Suprapubic skin (tissue), 4 donors: ENCODE measurements around the gene EXPH5. TPM values are rescaled to one million over a fixed set of nuclear protein-coding genes. Genes with fewer than 3 reads are reported as not detected.
A peak's percentile ranks its signal among the peaks of the same experiment; 100 is the strongest.

Source experiments
- DNase-seq, 2 donors: peaks; one replicate each; pipeline ENCODE4 v3.0.0-alpha.2; 2019; ENCODE audit warnings: low spot score in 2 of 2
- H3K27ac ChIP-seq: fragments of 200-600 bp; sonication (generic); one replicate; pipeline ENCODE4 v1.5.1; 2019
- H3K27me3 ChIP-seq: fragments of 200-600 bp; sonication (generic); one replicate; pipeline ENCODE4 v1.5.1; 2019
- H3K36me3 ChIP-seq: fragments of 200-600 bp; sonication (generic); one replicate; pipeline ENCODE4 v1.5.1; 2019
- H3K4me1 ChIP-seq: fragments of 200-600 bp; sonication (generic); one replicate; pipeline ENCODE4 v1.5.1; 2019
- H3K4me3 ChIP-seq: fragments of 200-600 bp; sonication (generic); one replicate; pipeline ENCODE4 v1.5.1; 2019; ENCODE audit warnings: mild to moderate bottlenecking
- H3K9me3 ChIP-seq: fragments of 200-600 bp; sonication (generic); one replicate; pipeline ENCODE4 v1.5.1; 2019
- EP300 ChIP-seq: sonication (generic); formaldehyde crosslinking; IDR thresholded peaks from one replicate; pipeline ENCODE4 v1.6.1; 2017; ENCODE audit warnings: antibody characterized with exemption
- POLR2A ChIP-seq, 2 donors: fragments of 450-650 bp; IDR thresholded peaks; one replicate each; pipeline ENCODE4 v1.6.1; 2017; ENCODE audit warnings: antibody characterized with exemption in 2 of 2, mild to moderate bottlenecking in 2 of 2, moderate library complexity in 2 of 2
- POLR2AphosphoS5 ChIP-seq, 3 donors: sonication (generic); formaldehyde crosslinking; IDR thresholded peaks; one replicate each; pipeline ENCODE4 v1.6.1; 2017; ENCODE audit warnings: antibody characterized with exemption in 3 of 3
- WGBS: methylation state at CpG from one replicate; pipeline ENCODE4 v1.1.5; 2018; 5-methylcytosine and 5-hydroxymethylcytosine counted together
- total RNA-seq, 4 donors: library from RNA; depleted of rRNA; stranded (reverse); fragments of >200 nt; gene quantifications; one replicate each; pipeline ENCODE4 v1.1.0, GENCODE V29; 2016
- TF ChIP-seq, protein P1 (sequence below), 2 donors: fragments of 200-600 bp in 1 of 2; fragments of 450-650 bp in 1 of 2; sonication (generic) in 1 of 2; IDR thresholded peaks; one replicate each; pipeline ENCODE4 v1.5.1; 2016 to 2019; ENCODE audit warnings: antibody characterized with exemption in 2 of 2, mild to moderate bottlenecking in 1 of 2, moderate library complexity in 1 of 2

EXPH5 gene
- total RNA-seq, 4 donors from 2014 or later: 120 to 232 (median 149) TPM

DNA sequence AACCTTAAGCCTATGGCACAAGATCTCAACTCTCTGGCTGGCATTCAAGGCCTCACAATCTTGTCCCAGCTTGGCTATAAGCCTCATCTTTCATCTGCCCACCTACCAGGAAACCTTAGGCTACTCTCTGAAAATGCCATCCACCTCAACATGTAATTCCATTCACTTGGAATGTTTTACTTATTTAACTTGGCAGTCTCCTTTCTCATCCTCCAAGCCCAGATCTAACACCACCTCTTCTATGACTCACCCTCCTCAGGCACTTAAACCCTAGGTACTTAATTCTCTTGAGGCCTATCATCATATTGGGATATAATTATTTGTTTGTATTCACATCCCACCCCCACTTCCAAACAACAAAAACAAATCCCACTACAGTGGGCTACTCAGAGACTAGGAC lies 110.4 kb downstream of the EXPH5 start:
- Histone ChIP-seq H3K27ac (no peak overlapping the region), H3K9me3 (no peaks in the 10 kb centered on the region), H3K4me3 (no peak overlapping the region), H3K4me1 (no peaks in the 10 kb centered on the region), H3K27me3 (no peaks in the 10 kb centered on the region), H3K36me3 (peaks cover 61% of the 10 kb centered on the region)
- TF ChIP-seq, protein P1, sequence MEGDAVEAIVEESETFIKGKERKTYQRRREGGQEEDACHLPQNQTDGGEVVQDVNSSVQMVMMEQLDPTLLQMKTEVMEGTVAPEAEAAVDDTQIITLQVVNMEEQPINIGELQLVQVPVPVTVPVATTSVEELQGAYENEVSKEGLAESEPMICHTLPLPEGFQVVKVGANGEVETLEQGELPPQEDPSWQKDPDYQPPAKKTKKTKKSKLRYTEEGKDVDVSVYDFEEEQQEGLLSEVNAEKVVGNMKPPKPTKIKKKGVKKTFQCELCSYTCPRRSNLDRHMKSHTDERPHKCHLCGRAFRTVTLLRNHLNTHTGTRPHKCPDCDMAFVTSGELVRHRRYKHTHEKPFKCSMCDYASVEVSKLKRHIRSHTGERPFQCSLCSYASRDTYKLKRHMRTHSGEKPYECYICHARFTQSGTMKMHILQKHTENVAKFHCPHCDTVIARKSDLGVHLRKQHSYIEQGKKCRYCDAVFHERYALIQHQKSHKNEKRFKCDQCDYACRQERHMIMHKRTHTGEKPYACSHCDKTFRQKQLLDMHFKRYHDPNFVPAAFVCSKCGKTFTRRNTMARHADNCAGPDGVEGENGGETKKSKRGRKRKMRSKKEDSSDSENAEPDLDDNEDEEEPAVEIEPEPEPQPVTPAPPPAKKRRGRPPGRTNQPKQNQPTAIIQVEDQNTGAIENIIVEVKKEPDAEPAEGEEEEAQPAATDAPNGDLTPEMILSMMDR (IDR thresholded peaks at IDR 0.05): no peak
- TF ChIP-seq POLR2A (IDR thresholded peaks at IDR 0.05) (no peak), POLR2AphosphoS5 (IDR thresholded peaks at IDR 0.05) (no peak), EP300 (no peak)
- no peak for DNase-seq

- H3K4me3 ChIP-seq: no peak overlapping the region
- TF ChIP-seq EP300 (no peak), POLR2A (IDR thresholded peaks at IDR 0.05) (no peak), POLR2AphosphoS5 (IDR thresholded peaks at IDR 0.05) (no peak)
- TF ChIP-seq, protein P1 (IDR thresholded peaks at IDR 0.05): no peak
- 65% methylated on average over 11 of the region's 11 CpGs for WGBS
- no peaks in the 10 kb centered on the region for H3K4me1 ChIP-seq
- H3K27me3 ChIP-seq: no peaks in the 10 kb centered on the region
- H3K27ac ChIP-seq: no peak overlapping the region
- H3K9me3 ChIP-seq: no peaks in the 10 kb centered on the region
- no peak for DNase-seq
- peaks cover 30% of the 10 kb centered on the region for H3K36me3 ChIP-seq
Measured at GRCh38 chr11:108474664-108475463, 118.7 kb downstream of the EXPH5 start.

DNA sequence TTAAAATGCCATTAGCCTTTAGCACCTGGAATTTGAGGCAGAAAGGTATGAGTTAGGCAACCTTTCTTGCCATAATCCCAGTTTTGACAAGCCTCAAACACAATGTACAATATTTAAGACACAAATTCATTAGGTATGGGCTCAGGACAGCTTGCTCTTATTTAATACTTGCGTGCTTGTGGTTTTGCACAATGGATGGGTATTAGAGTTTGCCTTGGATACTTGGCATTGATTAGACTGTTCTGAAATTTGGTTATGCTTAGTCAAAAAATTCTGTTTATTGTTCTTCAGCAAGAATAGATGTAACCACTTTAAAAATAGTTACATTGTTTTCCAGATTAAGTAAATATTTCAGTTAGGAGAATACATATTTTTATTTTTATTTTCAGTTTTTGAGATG lies 120.9 kb downstream of the EXPH5 start:
- no peak for DNase-seq
- WGBS: 77% methylated on average over 1 of the region's 1 CpG
- peaks cover 7% of the 10 kb centered on the region for H3K4me1 ChIP-seq
- peaks cover 19% of the 10 kb centered on the region for H3K36me3 ChIP-seq
- no peaks in the 10 kb centered on the region for H3K9me3 ChIP-seq
- no peaks in the 10 kb centered on the region for H3K27me3 ChIP-seq
- TF ChIP-seq, protein P1 (IDR thresholded peaks at IDR 0.05): no peak
- TF ChIP-seq EP300 (no peak), POLR2A (IDR thresholded peaks at IDR 0.05) (no peak), POLR2AphosphoS5 (IDR thresholded peaks at IDR 0.05) (no peak)
- no peak overlapping the region for H3K27ac ChIP-seq
- no peak overlapping the region for H3K4me3 ChIP-seq

DNA sequence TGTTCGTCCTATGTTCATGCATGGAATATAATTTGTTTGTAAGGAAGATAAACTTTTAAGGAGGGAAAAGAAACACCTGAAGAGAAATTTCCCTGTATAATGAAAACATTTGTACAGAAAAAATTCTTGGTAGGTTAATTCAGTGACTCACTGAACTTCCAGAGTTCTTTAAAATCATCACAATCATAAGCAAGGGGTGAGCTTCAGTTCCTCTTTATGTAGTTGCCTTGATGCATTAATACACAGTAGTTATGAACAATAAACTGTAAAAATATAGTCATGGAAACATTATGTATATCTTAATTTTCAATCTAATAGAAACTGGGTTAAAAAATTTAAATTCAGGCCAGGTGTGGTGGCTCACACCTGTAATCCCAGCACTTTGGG lies 125.1 kb downstream of the EXPH5 start:
- Histone ChIP-seq H3K36me3 (peaks cover 4% of the 10 kb centered on the region), H3K4me3 (no peak overlapping the region), H3K27me3 (no peaks in the 10 kb centered on the region), H3K9me3 (no peaks in the 10 kb centered on the region), H3K27ac (no peak overlapping the region), H3K4me1 (peaks cover 8% of the 10 kb centered on the region)
- no peak for TF ChIP-seq EP300
- no peak for TF ChIP-seq POLR2A (IDR thresholded peaks at IDR 0.05)
- TF ChIP-seq POLR2AphosphoS5 (IDR thresholded peaks at IDR 0.05): no peak
- TF ChIP-seq, protein P1 (IDR thresholded peaks at IDR 0.05): no peak
- no peak for DNase-seq
- 37% methylated on average over 1 of the region's 1 CpG for WGBS

- Histone ChIP-seq H3K27me3 (no peaks in the 10 kb centered on the region), H3K36me3 (no peaks in the 10 kb centered on the region), H3K9me3 (no peaks in the 10 kb centered on the region), H3K27ac (peak within 1 kb of the TSS; percentile 99), H3K4me1 (peaks cover 8% of the 10 kb centered on the region), H3K4me3 (peak within 1 kb of the TSS; percentile 69)
- peak; percentile 98 to 99 for DNase-seq
- TF ChIP-seq POLR2AphosphoS5 (IDR thresholded peaks at IDR 0.05): peak in 2 of 3 donors; percentile 91 to 96
- TF ChIP-seq EP300: no peak
- peak; percentile 95 to 96 for TF ChIP-seq POLR2A (IDR thresholded peaks at IDR 0.05)
- WGBS: under 1% methylated on average over 35 of the region's 35 CpGs
Measured at GRCh38 chr11:108467091-108467823, 126.3 kb downstream of the EXPH5 start, which contains the start of gene C11orf65. Gene C11orf65, minus strand, starts transcription at chr11:108467529. Its CDS starts 5,970 bp downstream, at chr11:108461559.
